Smooth muscle cell (in vitro differentiated cells): ENCODE data around the gene F12. TPM values are rescaled to one million over a fixed set of nuclear protein-coding genes. Genes with fewer than 3 reads are reported as not detected.

ENCODE experiments used
- DNase-seq: peaks from one replicate; lab custom pipeline; 2025; ENCODE audit not compliant: unreplicated experiment; lab: John Stamatoyannopoulos, UW
- H2AFZ ChIP-seq: fragments of 200-600 bp; sonication (generic); 2 replicates; pipeline ENCODE4 v1.6.0; 2016; ENCODE audit warnings: antibody characterized with exemption, low read depth, mild to moderate bottlenecking
- H3F3A ChIP-seq: fragments of 200-600 bp; sonication (generic); 2 replicates; pipeline ENCODE4 v1.6.0; 2017; ENCODE audit warnings: antibody characterized with exemption, low read depth
- H3K27ac ChIP-seq: fragments of 200-600 bp; sonication (generic); 2 replicates; pipeline ENCODE4 v1.5.1; 2016; ENCODE audit warnings: low read depth, mild to moderate bottlenecking
- H3K27me3 ChIP-seq: fragments of 200-600 bp; sonication (generic); 2 replicates; pipeline ENCODE4 v1.6.1; 2016; ENCODE audit warnings: low read depth, mild to moderate bottlenecking
- H3K36me3 ChIP-seq: fragments of 200-600 bp; sonication (generic); 2 replicates; pipeline ENCODE4 v1.5.1; 2016; ENCODE audit warnings: low read depth
- H3K4me1 ChIP-seq: fragments of 200-600 bp; sonication (generic); 2 replicates; pipeline ENCODE4 v1.5.1; 2016; ENCODE audit warnings: low read depth
- H3K4me2 ChIP-seq: fragments of 200-600 bp; sonication (generic); 2 replicates; pipeline ENCODE4 v1.6.0; 2016; ENCODE audit warnings: mild to moderate bottlenecking
- H3K4me3 ChIP-seq: fragments of 200-600 bp; sonication (generic); 2 replicates; pipeline ENCODE4 v1.5.1; 2016; ENCODE audit warnings: mild to moderate bottlenecking
- H3K79me2 ChIP-seq: fragments of 200-600 bp; sonication (generic); 2 replicates; pipeline ENCODE4 v1.6.0; 2016; ENCODE audit warnings: low read depth, mild to moderate bottlenecking
- H3K9ac ChIP-seq: fragments of 200-600 bp; sonication (generic); 2 replicates; pipeline ENCODE4 v1.6.0; 2016; ENCODE audit warnings: low read depth
- H3K9me3 ChIP-seq: fragments of 200-600 bp; sonication (generic); replicated peaks from 2 replicates; pipeline ENCODE4 v1.5.1; 2016; ENCODE audit warnings: low read depth
- H4K20me1 ChIP-seq: fragments of 200-600 bp; sonication (generic); 2 replicates; pipeline ENCODE4 v1.6.0; 2016; ENCODE audit warnings: low read depth
- WGBS: methylation state at CpG from one replicate; pipeline ENCODE4 v1.1.7; 2016; ENCODE audit warnings: low lambda C conversion rate; 5-methylcytosine and 5-hydroxymethylcytosine counted together
- polyA plus RNA-seq: library from polyadenylated mRNA; unstranded; fragments of >200 nt; fragmentation: Nextera tagmentation; extraction: Ambion mirVana; gene quantifications from 2 replicates; pipeline ENCODE4 v1.2.1, GENCODE V29; 2016
- total RNA-seq: library from RNA; depleted of rRNA; stranded (reverse); fragments of >200 nt; gene quantifications from 2 replicates; pipeline ENCODE4 v1.2.3, GENCODE V29; 2014
- TF ChIP-seq, protein P1 (sequence below): fragments of 200-600 bp; sonication (generic); IDR thresholded peaks from 2 replicates; pipeline ENCODE4 v1.5.1; 2017; ENCODE audit warnings: borderline replicate concordance, mild to moderate bottlenecking, antibody characterized with exemption; ENCODE audit not compliant: insufficient read depth, poor library complexity, severe bottlenecking

Gene F12
- total and polyA plus RNA-seq, 2 experiments from 2014 or later, result 3.6 to 15.0 TPM

DNA sequence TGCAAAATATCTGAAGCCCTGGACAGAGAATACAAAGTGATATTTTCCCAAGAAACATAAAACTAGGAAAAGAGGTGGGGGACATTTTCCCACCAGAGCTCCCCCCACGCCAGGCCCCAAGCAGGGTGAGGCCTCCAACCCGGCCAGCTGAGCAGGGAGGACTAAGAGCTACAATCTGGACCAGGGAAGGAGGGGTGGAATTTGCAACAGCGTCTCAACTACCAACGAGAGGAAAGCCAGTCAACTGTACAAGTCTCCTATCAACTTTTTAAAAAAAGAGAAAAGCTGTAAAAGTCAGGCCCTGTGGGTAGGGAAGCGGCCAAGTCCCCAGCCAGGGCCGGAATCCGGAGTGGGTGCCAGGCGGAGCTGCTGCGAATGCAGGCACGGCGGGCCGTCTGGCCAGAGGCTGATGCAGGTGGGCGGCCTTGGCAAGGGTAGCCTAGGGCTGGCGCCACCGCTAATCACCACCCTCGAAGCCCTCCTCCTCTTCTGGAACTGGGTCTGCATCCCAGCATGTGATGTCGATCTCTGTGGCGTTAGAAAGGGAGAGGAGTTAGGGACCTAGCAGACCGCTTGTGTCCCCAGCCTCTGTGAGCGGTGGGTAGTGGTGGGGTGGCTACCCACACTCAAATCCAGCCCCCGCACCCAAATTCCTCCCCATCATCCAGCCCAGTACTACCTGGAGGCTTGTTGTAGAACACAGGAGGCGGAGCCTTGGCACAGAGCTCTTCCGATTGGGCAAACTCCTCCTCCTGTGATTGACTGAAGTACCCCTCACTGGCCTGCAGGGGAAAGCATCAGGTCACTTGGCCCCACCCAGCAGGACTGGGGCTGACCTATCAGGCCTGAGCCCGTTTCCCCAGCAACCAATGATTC lies 47.9 kb upstream of the F12 start:
- H4K20me1 ChIP-seq, result peaks cover 84% of the 10 kb centered on the region
- H3K9me3 ChIP-seq, result no peaks in the 10 kb centered on the region
- TF ChIP-seq, protein P1, sequence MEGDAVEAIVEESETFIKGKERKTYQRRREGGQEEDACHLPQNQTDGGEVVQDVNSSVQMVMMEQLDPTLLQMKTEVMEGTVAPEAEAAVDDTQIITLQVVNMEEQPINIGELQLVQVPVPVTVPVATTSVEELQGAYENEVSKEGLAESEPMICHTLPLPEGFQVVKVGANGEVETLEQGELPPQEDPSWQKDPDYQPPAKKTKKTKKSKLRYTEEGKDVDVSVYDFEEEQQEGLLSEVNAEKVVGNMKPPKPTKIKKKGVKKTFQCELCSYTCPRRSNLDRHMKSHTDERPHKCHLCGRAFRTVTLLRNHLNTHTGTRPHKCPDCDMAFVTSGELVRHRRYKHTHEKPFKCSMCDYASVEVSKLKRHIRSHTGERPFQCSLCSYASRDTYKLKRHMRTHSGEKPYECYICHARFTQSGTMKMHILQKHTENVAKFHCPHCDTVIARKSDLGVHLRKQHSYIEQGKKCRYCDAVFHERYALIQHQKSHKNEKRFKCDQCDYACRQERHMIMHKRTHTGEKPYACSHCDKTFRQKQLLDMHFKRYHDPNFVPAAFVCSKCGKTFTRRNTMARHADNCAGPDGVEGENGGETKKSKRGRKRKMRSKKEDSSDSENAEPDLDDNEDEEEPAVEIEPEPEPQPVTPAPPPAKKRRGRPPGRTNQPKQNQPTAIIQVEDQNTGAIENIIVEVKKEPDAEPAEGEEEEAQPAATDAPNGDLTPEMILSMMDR, result peak; percentile 47
- H3K4me1 ChIP-seq, result peaks cover 18% of the 10 kb centered on the region
- H3K4me3 ChIP-seq, result no peak overlapping the region
- WGBS, result 89% methylated on average over 24 of the region's 24 CpGs
- no peak overlapping the region for H2AFZ ChIP-seq
- DNase-seq, result no peak
- H3F3A ChIP-seq, result peaks cover 39% of the 10 kb centered on the region
- H3K4me2 ChIP-seq, result peak overlapping the region; percentile 26
- no peak overlapping the region for H3K9ac ChIP-seq
- no peaks in the 10 kb centered on the region for H3K27me3 ChIP-seq
- H3K79me2 ChIP-seq, result no peaks in the 10 kb centered on the region
- H3K27ac ChIP-seq, result peak overlapping the region; percentile 43
- no peaks in the 10 kb centered on the region for H3K36me3 ChIP-seq

DNA sequence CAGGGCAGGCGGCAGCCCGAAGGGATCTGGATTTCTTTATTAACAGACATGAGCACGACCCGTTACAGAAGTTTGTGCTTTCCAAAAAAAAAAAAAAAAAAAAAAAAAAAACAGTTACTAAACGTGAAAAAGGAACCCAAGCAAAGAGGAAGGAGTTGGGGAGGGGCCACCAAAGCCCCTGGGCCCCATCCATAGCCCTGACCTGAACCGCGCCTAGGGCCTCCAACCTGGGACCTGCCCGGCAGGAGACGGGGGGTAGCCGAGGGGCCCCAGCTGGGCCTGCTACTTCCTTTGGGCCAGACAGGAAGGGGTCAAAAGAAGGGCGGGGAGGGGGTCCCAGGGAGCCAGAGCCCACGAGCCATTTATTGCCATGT lies 47.2 kb upstream of the F12 start:
- H3K27ac ChIP-seq, result peak overlapping the region; percentile 43
- no peak overlapping the region for H3K4me3 ChIP-seq
- 73% methylated on average over 8 of the region's 12 CpGs for WGBS
- DNase-seq, result no peak
- H4K20me1 ChIP-seq, result peaks cover 78% of the 10 kb centered on the region
- no peaks in the 10 kb centered on the region for H3K27me3 ChIP-seq
- peaks cover 36% of the 10 kb centered on the region for H3F3A ChIP-seq
- H2AFZ ChIP-seq, result no peak overlapping the region
- H3K79me2 ChIP-seq, result no peaks in the 10 kb centered on the region
- no peaks in the 10 kb centered on the region for H3K9me3 ChIP-seq
- H3K36me3 ChIP-seq, result no peaks in the 10 kb centered on the region
- peak overlapping the region; percentile 26 for H3K4me2 ChIP-seq
- H3K4me1 ChIP-seq, result peaks cover 18% of the 10 kb centered on the region
- H3K9ac ChIP-seq, result no peak overlapping the region
- TF ChIP-seq, protein P1, result no peak

DNA sequence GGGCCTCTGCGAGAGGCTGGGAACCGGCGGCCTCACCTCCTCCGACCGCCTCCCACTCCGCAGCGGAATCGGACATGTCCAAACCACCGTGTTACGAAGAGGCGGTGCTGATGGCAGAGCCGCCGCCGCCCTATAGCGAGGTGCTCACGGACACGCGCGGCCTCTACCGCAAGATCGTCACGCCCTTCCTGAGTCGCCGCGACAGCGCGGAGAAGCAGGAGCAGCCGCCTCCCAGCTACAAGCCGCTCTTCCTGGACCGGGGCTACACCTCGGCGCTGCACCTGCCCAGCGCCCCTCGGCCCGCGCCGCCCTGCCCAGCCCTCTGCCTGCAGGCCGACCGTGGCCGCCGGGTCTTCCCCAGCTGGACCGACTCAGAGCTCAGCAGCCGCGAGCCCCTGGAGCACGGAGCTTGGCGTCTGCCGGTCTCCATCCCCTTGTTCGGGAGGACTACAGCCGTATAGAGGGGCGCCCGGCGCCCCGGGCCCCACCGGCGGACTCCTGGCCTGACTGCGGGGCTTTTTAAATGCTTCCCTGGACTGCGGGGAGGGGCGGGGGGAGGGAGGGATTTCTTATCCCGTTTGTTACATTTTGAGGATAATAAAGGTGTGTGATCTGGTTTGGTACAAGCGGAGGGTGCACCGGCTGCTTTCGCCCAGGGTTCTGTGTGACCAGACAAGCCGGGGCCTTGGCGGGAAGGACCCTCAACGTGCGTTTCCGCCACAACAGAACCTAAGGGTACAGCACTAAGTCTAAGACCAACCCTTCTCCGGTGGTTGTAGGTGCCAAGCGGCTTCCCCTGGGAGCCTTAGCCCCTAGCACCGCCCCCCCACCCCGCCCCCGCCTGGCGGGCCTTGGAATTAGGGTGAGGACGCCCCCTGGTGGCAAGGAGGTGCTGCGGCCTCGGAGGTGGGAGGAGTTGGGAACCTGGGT lies 46.6 kb upstream of the F12 start:
- H3K9ac ChIP-seq, result peak overlapping the region; percentile 7
- peaks cover 35% of the 10 kb centered on the region for H3F3A ChIP-seq
- H3K4me3 ChIP-seq, result peak overlapping the region; percentile 69
- H2AFZ ChIP-seq, result no peak overlapping the region
- TF ChIP-seq, protein P1, result peak; percentile 98
- peak overlapping the region; percentile 60 for H3K27ac ChIP-seq
- H3K4me2 ChIP-seq, result peak overlapping the region; percentile 99
- H3K4me1 ChIP-seq, result peaks cover 18% of the 10 kb centered on the region
- 4% methylated on average over 64 of the region's 76 CpGs for WGBS
- H3K79me2 ChIP-seq, result no peaks in the 10 kb centered on the region
- H3K36me3 ChIP-seq, result no peaks in the 10 kb centered on the region
- peaks cover 74% of the 10 kb centered on the region for H4K20me1 ChIP-seq
- H3K9me3 ChIP-seq, result no peaks in the 10 kb centered on the region
- no peaks in the 10 kb centered on the region for H3K27me3 ChIP-seq
- DNase-seq, result peak; percentile 90
